Measurements from ENCODE around the gene NFS1. TPM values are rescaled to one million over a fixed set of nuclear protein-coding genes. Genes with fewer than 3 reads are reported as not detected.

The NFS1 gene
- total RNA-seq, 2 donors from 2014 or later = 43.3 to 46.0 TPM

GRCh38 chr20:35734777-35735649 lies 35.9 kb upstream of the NFS1 start:
- H3K9me3 Mint-ChIP-seq = no peaks in the 10 kb centered on the region
- ATAC-seq (replicated peaks in 1 of 2) (no peak), DNase-seq (no peak)
- H3K36me3 Mint-ChIP-seq (ENCODE audit: insufficient read depth in 2 of 2) = peaks cover 12 to 84% of the 10 kb centered on the region in 2 donors
- no peaks in the 10 kb centered on the region for H3K27me3 Mint-ChIP-seq (ENCODE audit: low read depth)
- H3K4me3 Mint-ChIP-seq = peak overlapping the region; percentile 63 to 87
- peaks cover 93% of the 10 kb centered on the region for H3K4me1 Mint-ChIP-seq (ENCODE audit: low read depth)
- H3K27ac Mint-ChIP-seq = peak overlapping the region; percentile 94

GRCh38 chr20:35734374-35734773 lies 35.2 kb upstream of the NFS1 start:
- Mint-ChIP-seq H3K27me3 (ENCODE audit: low read depth) (no peaks in the 10 kb centered on the region), H3K9me3 (no peaks in the 10 kb centered on the region), H3K27ac (peak overlapping the region; percentile 80), H3K4me3 (peak overlapping the region; percentile 51 to 60), H3K36me3 (ENCODE audit: insufficient read depth in 2 of 2) (peaks cover 12 to 84% of the 10 kb centered on the region in 2 donors), H3K4me1 (ENCODE audit: low read depth) (peaks cover 93% of the 10 kb centered on the region)
- ATAC-seq (replicated peaks in 1 of 2) = peak in 1 of 2 donors; percentile 2
- no peak for DNase-seq

GRCh38 chr20:35732644-35732982 lies 33.5 kb upstream of the NFS1 start:
- peaks cover 79% of the 10 kb centered on the region for H3K4me1 Mint-ChIP-seq (ENCODE audit: low read depth)
- peaks cover 5 to 75% of the 10 kb centered on the region in 2 donors for H3K36me3 Mint-ChIP-seq (ENCODE audit: insufficient read depth in 2 of 2)
- peak overlapping the region; percentile 80 for H3K27ac Mint-ChIP-seq
- H3K9me3 Mint-ChIP-seq = no peaks in the 10 kb centered on the region
- ATAC-seq (replicated peaks in 1 of 2) (no peak), DNase-seq (no peak)
- no peaks in the 10 kb centered on the region for H3K27me3 Mint-ChIP-seq (ENCODE audit: low read depth)
- peak overlapping the region in 1 of 2 donors; percentile 60 for H3K4me3 Mint-ChIP-seq

- peak overlapping the region in 1 of 2 donors; percentile 51 for H3K4me3 Mint-ChIP-seq
- peaks cover 74% of the 10 kb centered on the region for H3K4me1 Mint-ChIP-seq (ENCODE audit: low read depth)
- ATAC-seq (replicated peaks in 1 of 2) (no peak), DNase-seq (no peak)
- peaks cover 5 to 74% of the 10 kb centered on the region in 2 donors for H3K36me3 Mint-ChIP-seq (ENCODE audit: insufficient read depth in 2 of 2)
- peak overlapping the region; percentile 54 for H3K27ac Mint-ChIP-seq
- no peaks in the 10 kb centered on the region for H3K27me3 Mint-ChIP-seq (ENCODE audit: low read depth)
- no peaks in the 10 kb centered on the region for H3K9me3 Mint-ChIP-seq
These were observed 32.9 kb upstream of the NFS1 start for GRCh38 chr20:35731862-35732643.

- ATAC-seq (replicated peaks in 1 of 2) (no peak), DNase-seq (no peak)
- H3K36me3 Mint-ChIP-seq (ENCODE audit: insufficient read depth in 2 of 2) = peaks cover 9 to 79% of the 10 kb centered on the region in 2 donors
- no peak overlapping the region for H3K4me3 Mint-ChIP-seq
- peaks cover 68% of the 10 kb centered on the region for H3K4me1 Mint-ChIP-seq (ENCODE audit: low read depth)
- H3K9me3 Mint-ChIP-seq = no peaks in the 10 kb centered on the region
- H3K27ac Mint-ChIP-seq = peak overlapping the region; percentile 54
- no peaks in the 10 kb centered on the region for H3K27me3 Mint-ChIP-seq (ENCODE audit: low read depth)
These were observed 32.3 kb upstream of the NFS1 start for GRCh38 chr20:35731469-35731788.

- H3K27ac Mint-ChIP-seq = peak overlapping the region; percentile 74
- peaks cover 10 to 79% of the 10 kb centered on the region in 2 donors for H3K36me3 Mint-ChIP-seq (ENCODE audit: insufficient read depth in 2 of 2)
- ATAC-seq (replicated peaks in 1 of 2) (no peak), DNase-seq (no peak)
- H3K4me3 Mint-ChIP-seq = peak overlapping the region in 1 of 2 donors; percentile 32
- no peaks in the 10 kb centered on the region for H3K9me3 Mint-ChIP-seq
- H3K4me1 Mint-ChIP-seq (ENCODE audit: low read depth) = peaks cover 66% of the 10 kb centered on the region
- no peaks in the 10 kb centered on the region for H3K27me3 Mint-ChIP-seq (ENCODE audit: low read depth)
These were observed 31.7 kb upstream of the NFS1 start for GRCh38 chr20:35730583-35731468.

GRCh38 chr20:35729836-35730582 lies 30.9 kb upstream of the NFS1 start:
- H3K27ac Mint-ChIP-seq = peak overlapping the region; percentile 74
- H3K4me1 Mint-ChIP-seq (ENCODE audit: low read depth) = peaks cover 66% of the 10 kb centered on the region
- no peak for DNase-seq
- peak overlapping the region in 1 of 2 donors; percentile 27 for H3K4me3 Mint-ChIP-seq
- no peaks in the 10 kb centered on the region for H3K27me3 Mint-ChIP-seq (ENCODE audit: low read depth)
- no peak for ATAC-seq (replicated peaks in 1 of 2)
- H3K9me3 Mint-ChIP-seq = no peaks in the 10 kb centered on the region
- peaks cover 15 to 82% of the 10 kb centered on the region in 2 donors for H3K36me3 Mint-ChIP-seq (ENCODE audit: insufficient read depth in 2 of 2)

GRCh38 chr20:35729283-35729807 lies 30.2 kb upstream of the NFS1 start:
- Mint-ChIP-seq H3K9me3 (no peaks in the 10 kb centered on the region), H3K36me3 (ENCODE audit: insufficient read depth in 2 of 2) (peaks cover 17 to 81% of the 10 kb centered on the region in 2 donors), H3K27me3 (ENCODE audit: low read depth) (no peaks in the 10 kb centered on the region), H3K4me1 (ENCODE audit: low read depth) (peaks cover 60% of the 10 kb centered on the region), H3K27ac (no peak overlapping the region), H3K4me3 (no peak overlapping the region)
- ATAC-seq (replicated peaks in 1 of 2) (no peak), DNase-seq (no peak)

GRCh38 chr20:35726842-35727711 lies 27.9 kb upstream of the NFS1 start:
- Mint-ChIP-seq H3K27ac (no peak overlapping the region), H3K27me3 (ENCODE audit: low read depth) (no peaks in the 10 kb centered on the region), H3K36me3 (ENCODE audit: insufficient read depth in 2 of 2) (peaks cover 26 to 76% of the 10 kb centered on the region in 2 donors), H3K4me3 (no peak overlapping the region), H3K9me3 (no peaks in the 10 kb centered on the region), H3K4me1 (ENCODE audit: low read depth) (peaks cover 59% of the 10 kb centered on the region)
- DNase-seq = no peak
- no peak for ATAC-seq (replicated peaks in 1 of 2)

- H3K4me3 Mint-ChIP-seq = peak overlapping the region in 1 of 2 donors; percentile 31
- H3K27ac Mint-ChIP-seq = peak overlapping the region; percentile 22
- ATAC-seq (replicated peaks in 1 of 2) (no peak), DNase-seq (no peak)
- H3K36me3 Mint-ChIP-seq (ENCODE audit: insufficient read depth in 2 of 2) = peaks cover 30 to 75% of the 10 kb centered on the region in 2 donors
- no peaks in the 10 kb centered on the region for H3K9me3 Mint-ChIP-seq
- H3K27me3 Mint-ChIP-seq (ENCODE audit: low read depth) = no peaks in the 10 kb centered on the region
- peaks cover 56% of the 10 kb centered on the region for H3K4me1 Mint-ChIP-seq (ENCODE audit: low read depth)
These were observed 25.4 kb upstream of the NFS1 start for GRCh38 chr20:35724321-35725230.

Measured in activated T-cell treated with anti-CD3 and anti-CD28 coated beads, Interleukin-2, amount 50 U/mL, for 72 hours (primary cell).